OCI-LY3 (cell line): ENCODE results near the gene PRSS3.

Experiments
- CTCF ChIP-seq: fragments of 200-600, 300-600 bp; sonication (generic); IDR thresholded peaks from 2 replicates; pipeline ENCODE4 v1.5.1; 2014; ENCODE audit warnings: antibody characterized with exemption, low read length, low read depth
- EZH2phosphoT487 ChIP-seq: fragments of 200-600 bp; shearing (Covaris generic); IDR thresholded peaks from 2 replicates; pipeline ENCODE4 v1.6.1; 2018; ENCODE audit warnings: antibody characterized with exemption, mixed run types, low read depth

GRCh38 chr9:33809506-33809905 is 14.1 kb downstream of the PRSS3 start:
- TF ChIP-seq CTCF = no peak
- no peak for TF ChIP-seq EZH2phosphoT487
